ELR (cell line): Measurements from ENCODE around the gene KLK7.
"Not testable (repeated sequence)": the region's sequence is repeated elsewhere in the genome, so short reads cannot be mapped to it uniquely, and the experiment has no call there.

Experiments used
- DNase-seq: peaks from one replicate; pipeline ENCODE4 v3.0.0-alpha.2; 2015; ENCODE audit warnings: low read depth

Gene KLK7

GRCh38 chr19:50975766-50976165 lies 8.0 kb downstream of the KLK7 start:
- no peak for DNase-seq

- DNase-seq, result no peak
Measured at GRCh38 chr19:50974702-50975556, 8.8 kb downstream of the KLK7 start.

GRCh38 chr19:50972795-50973376 lies 10.8 kb downstream of the KLK7 start:
- DNase-seq, result no peak

GRCh38 chr19:50969810-50970209 lies 13.9 kb downstream of the KLK7 start:
- not testable (repeated sequence) for DNase-seq

- no peak for DNase-seq
Measured at GRCh38 chr19:50969413-50969760, 14.3 kb downstream of the KLK7 start, which contains the start of gene KLK6. KLK6 (minus strand) TSS chr19:50969591; CDS start chr19:50968104, 1,487 bp downstream.

- no peak for DNase-seq
Measured at GRCh38 chr19:50968716-50969412, 14.9 kb downstream of the KLK7 start.

GRCh38 chr19:50967929-50968715 lies 15.6 kb downstream of the KLK7 start:
- DNase-seq, result no peak

- no peak for DNase-seq
Measured at GRCh38 chr19:50964266-50964665, 19.5 kb downstream of the KLK7 start.

GRCh38 chr19:50963381-50963780 lies 20.3 kb downstream of the KLK7 start:
- DNase-seq, result no peak

GRCh38 chr19:50962245-50962644 lies 21.5 kb downstream of the KLK7 start:
- DNase-seq, result no peak

GRCh38 chr19:50959731-50960500 lies 23.8 kb downstream of the KLK7 start:
- DNase-seq, result peak; percentile 9

- DNase-seq, result no peak
Measured at GRCh38 chr19:50957587-50957986, 26.1 kb downstream of the KLK7 start.

GRCh38 chr19:50952910-50953309 lies 30.8 kb downstream of the KLK7 start, which contains the start of gene KLK5:
KLK5 (minus strand) TSS chr19:50953038; CDS start chr19:50952657, 381 bp downstream.
- no peak for DNase-seq

GRCh38 chr19:50949861-50950260 lies 33.9 kb downstream of the KLK7 start:
- DNase-seq, result no peak

- DNase-seq, result no peak
Measured at GRCh38 chr19:50947123-50947522, 36.6 kb downstream of the KLK7 start.

- DNase-seq, result no peak
Measured at GRCh38 chr19:50944795-50945194, 38.9 kb downstream of the KLK7 start.

- no peak for DNase-seq
Measured at GRCh38 chr19:50943074-50943828, 40.5 kb downstream of the KLK7 start.

GRCh38 chr19:50939596-50939995 lies 44.1 kb downstream of the KLK7 start:
- no peak for DNase-seq

- peak; percentile 27 for DNase-seq
Measured at GRCh38 chr19:50933640-50934039, 50.1 kb downstream of the KLK7 start.

- DNase-seq, result no peak
Measured at GRCh38 chr19:50932690-50933083, 51.0 kb downstream of the KLK7 start.
